HG03565 (cell line): Measurements from ENCODE around the gene LRRN2.
"Not testable (repeated sequence)": the region's sequence is repeated elsewhere in the genome, so short reads cannot be mapped to it uniquely, and the experiment has no call there.

ENCODE experiments used
- ATAC-seq: cut with Tn5 transposase; IDR thresholded peaks from one replicate; pipeline ENCODE4 v1.9.1; 2021; ENCODE audit warnings: mild to moderate bottlenecking, moderate library complexity; ENCODE audit not compliant: unreplicated experiment

The LRRN2 gene

GRCh38 chr1:204685236-204686006 is at the start of gene LRRN2:
LRRN2 (minus strand) TSS chr1:204685738; CDS start chr1:204619992, 65,746 bp downstream.
- no peak for ATAC-seq

GRCh38 chr1:204735042-204735441 is 49.5 kb upstream of the LRRN2 start:
- no peak for ATAC-seq

GRCh38 chr1:204733869-204734596 is 48.5 kb upstream of the LRRN2 start:
- ATAC-seq, result no peak

- no peak for ATAC-seq
These were observed 47.8 kb upstream of the LRRN2 start for GRCh38 chr1:204733289-204733688.

- no peak for ATAC-seq
These were observed 46.5 kb upstream of the LRRN2 start for GRCh38 chr1:204731985-204732575.

- no peak for ATAC-seq
These were observed 46.0 kb upstream of the LRRN2 start for GRCh38 chr1:204731509-204731908.

GRCh38 chr1:204730826-204731459 is 45.4 kb upstream of the LRRN2 start:
- no peak for ATAC-seq

GRCh38 chr1:204729516-204729915 is 44.0 kb upstream of the LRRN2 start:
- no peak for ATAC-seq

GRCh38 chr1:204728456-204728855 is 42.9 kb upstream of the LRRN2 start:
- no peak for ATAC-seq

- ATAC-seq, result no peak
These were observed 42.5 kb upstream of the LRRN2 start for GRCh38 chr1:204728045-204728444.

- not testable (repeated sequence) for ATAC-seq
These were observed 41.9 kb upstream of the LRRN2 start for GRCh38 chr1:204727438-204727837.

GRCh38 chr1:204726478-204726877 is 40.9 kb upstream of the LRRN2 start:
- no peak for ATAC-seq

- no peak for ATAC-seq
These were observed 40.4 kb upstream of the LRRN2 start for GRCh38 chr1:204725821-204726448.

GRCh38 chr1:204723131-204723787 is 37.7 kb upstream of the LRRN2 start:
- no peak for ATAC-seq

GRCh38 chr1:204721373-204722055 is 36.0 kb upstream of the LRRN2 start:
- ATAC-seq, result no peak

- no peak for ATAC-seq
These were observed 31.1 kb upstream of the LRRN2 start for GRCh38 chr1:204716660-204717059.

GRCh38 chr1:204714861-204715511 is 29.4 kb upstream of the LRRN2 start:
- ATAC-seq, result no peak

GRCh38 chr1:204714194-204714860 is 28.8 kb upstream of the LRRN2 start:
- no peak for ATAC-seq

- no peak for ATAC-seq
These were observed 28.0 kb upstream of the LRRN2 start for GRCh38 chr1:204713541-204713940.
